Activated CD8-positive, alpha-beta memory T cell treated with anti-CD3 and anti-CD28 coated beads, Interleukin-2, amount 50 U/mL, for 24 hours (primary cell): Measurements from ENCODE around the gene TUBA8.
"Not testable (repeated sequence)": the region's sequence is repeated elsewhere in the genome, so short reads cannot be mapped to it uniquely, and the experiment has no call there.

Source experiments
- DNase-seq: peaks from one replicate; pipeline ENCODE4 v3.0.0-alpha.2; 2020; ENCODE audit errors: extremely low read depth

TUBA8 gene

DNA sequence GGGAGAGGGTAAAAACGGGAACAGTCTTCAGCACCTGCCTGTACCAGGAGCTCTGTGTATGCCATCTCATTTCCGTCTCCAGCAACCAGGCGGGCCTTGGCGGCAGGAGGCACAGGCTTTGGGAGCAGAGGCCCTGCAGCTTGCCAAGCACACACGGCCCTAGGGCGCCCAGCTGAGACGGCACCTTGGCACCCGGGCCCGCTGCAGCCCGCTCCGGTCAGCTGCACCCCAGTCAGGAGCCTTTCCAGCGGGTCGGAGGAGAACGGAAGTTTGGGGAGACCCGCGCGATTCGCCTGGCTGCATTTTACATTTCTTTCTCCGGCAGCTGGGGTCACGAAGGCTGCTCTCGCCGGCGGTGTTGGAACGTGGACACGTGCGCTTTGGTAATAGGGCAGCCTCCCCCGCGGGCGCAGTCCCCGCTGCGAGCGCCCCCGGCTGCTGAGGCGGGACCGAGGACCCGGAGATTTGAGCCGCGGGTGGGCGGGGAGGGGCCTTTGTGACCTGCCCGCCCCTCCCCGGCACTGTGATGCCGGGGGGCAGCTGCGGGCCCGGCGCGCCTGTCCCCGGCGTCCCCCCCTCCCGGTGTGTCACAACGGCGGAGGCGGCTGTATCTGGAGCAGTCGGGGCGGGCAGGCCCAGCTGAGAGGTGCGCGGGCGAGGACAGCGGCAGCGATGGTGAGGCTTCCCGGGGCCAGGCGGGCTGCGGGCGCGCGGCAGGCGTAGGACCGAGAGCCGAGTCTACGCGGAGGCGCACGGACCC, at the start of gene TUBA8:
TSS of gene TUBA8 (plus strand) at position 616 of the 760 bp plus-strand sequence. CDS start at position 673, 57 bp downstream.
- no peak for DNase-seq

DNA sequence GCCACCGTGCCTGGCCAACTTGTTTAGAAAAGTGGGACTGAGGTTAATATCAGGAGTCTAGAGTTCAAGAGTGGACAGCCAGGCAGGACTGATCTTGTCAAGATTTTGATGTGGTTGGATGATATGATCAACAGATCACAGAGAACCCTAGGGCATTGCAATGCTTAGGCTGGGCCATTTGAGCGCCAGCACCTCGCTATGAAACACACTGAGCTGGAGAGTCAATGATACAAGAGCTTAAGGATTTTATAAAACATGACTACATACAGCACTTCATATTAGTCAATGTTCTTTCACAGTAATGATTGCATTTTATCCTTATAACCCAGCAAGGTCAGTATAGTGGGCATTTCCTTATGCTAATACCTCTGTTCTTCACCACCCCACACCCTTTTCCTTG, 48.2 kb upstream of the TUBA8 start:
- DNase-seq = no peak

DNA sequence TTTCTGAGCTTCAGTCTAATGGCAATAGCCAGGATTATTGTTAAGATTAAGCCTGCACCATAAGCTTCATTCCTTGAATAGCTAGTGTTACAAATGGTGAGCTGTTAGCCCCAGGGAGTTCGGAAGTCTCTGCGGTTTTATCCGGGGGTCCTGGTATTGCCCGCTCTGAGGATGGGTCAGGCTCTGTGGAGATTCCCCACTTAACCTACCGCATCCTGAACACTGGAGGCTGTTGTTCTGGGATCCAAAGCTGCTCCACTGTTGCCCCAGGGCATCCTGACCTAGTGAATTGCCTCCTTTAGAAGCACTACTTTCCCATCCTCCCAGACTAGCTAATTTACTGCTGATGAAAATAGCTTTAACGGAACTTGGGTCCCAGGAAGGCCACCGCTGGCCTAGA, 47.3 kb upstream of the TUBA8 start:
- no peak for DNase-seq

GRCh38 chr22:18063715-18064114, 46.9 kb upstream of the TUBA8 start:
- DNase-seq = not testable (repeated sequence)

DNA sequence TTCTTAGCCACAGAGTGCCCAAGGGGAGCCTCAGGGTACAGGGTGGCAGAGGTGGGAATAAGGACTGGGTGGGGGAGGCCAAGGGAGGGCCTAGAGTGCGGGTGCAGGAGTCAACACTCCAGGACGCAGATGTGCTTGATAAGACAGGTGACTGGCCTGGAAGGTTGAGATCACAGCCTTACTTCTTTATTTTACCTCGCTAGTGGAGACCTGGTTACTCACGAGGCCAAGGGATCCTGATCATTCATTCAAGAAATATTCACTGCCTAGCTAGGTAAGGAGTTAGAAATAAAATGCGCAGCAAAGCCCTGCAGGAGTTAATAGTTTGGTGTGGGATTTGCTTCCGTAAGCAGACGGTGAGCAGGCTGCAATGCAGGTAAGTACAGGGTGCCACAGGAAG, 46.0 kb upstream of the TUBA8 start:
- no peak for DNase-seq

DNA sequence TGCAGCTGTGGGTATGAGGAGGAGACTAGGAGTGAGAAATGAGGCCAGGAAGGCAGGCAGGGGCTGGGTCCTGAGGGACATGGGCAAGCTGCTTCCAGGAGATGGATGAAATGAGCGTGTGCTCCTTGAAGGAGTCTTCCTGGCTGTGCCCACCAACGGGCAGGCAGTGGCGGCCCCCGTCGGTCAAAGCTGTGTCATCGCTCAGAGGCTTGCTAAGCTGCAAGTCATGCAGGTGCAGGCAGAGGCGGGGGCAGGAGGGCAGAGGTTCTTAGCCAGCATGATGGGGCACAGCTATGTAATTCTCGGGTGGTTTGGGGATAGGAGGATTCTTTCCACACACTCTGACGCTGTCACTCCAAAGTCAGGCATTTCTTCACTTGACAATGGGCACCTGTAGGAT, 45.4 kb upstream of the TUBA8 start:
- DNase-seq = no peak

DNA sequence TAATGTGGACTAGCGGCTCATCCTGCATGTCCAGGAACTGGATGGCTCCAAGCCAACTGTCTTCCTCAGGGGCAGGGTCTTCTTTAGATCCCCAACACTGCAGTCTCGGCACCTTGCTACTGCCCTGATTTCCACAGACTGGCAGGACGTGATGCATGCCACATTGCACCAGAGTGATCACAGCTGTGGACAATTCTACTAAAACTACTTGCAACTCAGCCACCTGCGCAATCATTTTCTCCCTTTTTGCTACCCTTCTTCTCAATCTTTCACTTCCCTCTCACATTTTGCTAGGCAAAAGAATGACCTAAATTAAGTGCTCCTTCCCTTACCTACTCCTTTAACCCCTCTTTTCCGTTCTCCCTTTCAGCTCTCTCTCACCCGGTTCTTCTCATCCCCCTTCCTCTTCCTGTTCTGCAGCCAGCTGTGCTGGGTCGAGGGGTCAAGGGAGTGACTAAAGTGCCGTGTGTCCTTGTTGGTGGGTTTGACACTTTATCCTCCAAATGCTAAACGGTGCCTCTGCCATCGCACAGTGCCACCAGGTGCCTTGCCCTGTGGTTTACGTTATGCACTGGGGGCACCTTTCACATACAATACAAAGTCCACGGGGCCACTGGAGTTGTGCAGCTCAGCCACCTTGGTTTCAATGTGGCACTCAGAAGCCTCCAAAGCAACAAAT, 44.3 kb upstream of the TUBA8 start:
- DNase-seq = no peak

GRCh38 chr22:18067121-18067520, 43.5 kb upstream of the TUBA8 start:
- no peak for DNase-seq

GRCh38 chr22:18067548-18068341, 42.9 kb upstream of the TUBA8 start:
- no peak for DNase-seq

- DNase-seq = no peak
Observed at GRCh38 chr22:18068381-18068988, 42.1 kb upstream of the TUBA8 start.

DNA sequence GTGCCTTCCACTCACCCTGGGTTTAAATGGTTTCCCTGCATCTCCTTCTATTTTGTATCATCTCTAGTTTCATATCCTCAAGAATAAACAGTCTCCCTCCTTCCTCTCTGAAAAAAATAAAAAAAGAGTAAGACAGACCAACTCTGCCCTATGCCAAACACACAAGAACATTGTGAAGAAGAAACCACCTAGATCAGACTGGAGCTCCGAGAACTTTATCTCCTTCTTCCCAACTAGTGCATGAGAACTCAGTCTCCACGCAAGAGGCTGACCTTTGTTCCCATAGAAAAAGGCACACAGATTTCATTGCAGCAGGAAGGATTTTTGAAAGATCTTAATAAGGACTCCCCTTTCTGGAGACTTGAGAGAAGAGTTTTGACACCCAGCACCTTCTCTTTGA, 41.6 kb upstream of the TUBA8 start:
- DNase-seq = no peak

DNA sequence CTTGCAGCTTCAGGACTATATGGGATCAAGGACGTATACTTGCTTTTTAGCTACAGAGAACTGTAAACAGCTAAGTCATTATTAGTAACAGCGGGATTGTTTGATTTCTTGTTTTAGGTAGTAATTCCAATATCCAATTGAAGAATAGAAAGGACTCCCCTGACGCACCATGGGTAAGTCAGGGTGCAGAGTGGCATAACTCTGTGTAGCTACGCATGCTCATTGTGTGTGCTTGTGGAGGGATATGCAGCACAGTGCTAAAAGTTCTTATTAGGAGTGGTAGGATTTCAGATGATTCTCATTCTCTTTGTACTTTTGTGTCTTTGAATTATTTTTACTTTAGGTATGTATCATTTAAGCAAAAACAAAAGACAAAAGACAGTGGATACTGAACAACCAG, 40.6 kb upstream of the TUBA8 start:
- DNase-seq = no peak

- no peak for DNase-seq
Observed at GRCh38 chr22:18070556-18071306, 39.9 kb upstream of the TUBA8 start.

GRCh38 chr22:18071307-18071967, 39.2 kb upstream of the TUBA8 start:
- DNase-seq = not testable (repeated sequence)

DNA sequence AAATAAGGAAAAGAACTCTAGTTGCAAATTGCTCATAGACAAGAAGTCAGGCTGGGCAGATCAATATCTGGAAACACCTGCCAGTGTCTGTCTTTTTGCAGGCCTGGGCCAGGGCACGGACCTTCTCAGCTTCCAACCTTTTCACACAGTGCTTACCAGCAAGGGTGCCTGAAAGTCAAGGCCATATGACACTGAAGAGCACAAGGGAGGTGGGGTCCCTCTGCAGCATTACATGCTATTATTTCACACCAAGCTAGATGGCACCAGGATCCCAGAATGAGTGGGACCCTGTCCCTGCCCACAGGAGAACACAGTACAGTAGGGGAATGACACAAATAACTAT, 38.7 kb upstream of the TUBA8 start:
- DNase-seq = no peak

- DNase-seq = no peak
Observed at GRCh38 chr22:18073467-18073866, 37.1 kb upstream of the TUBA8 start.

- not testable (repeated sequence) for DNase-seq
Observed at GRCh38 chr22:18073927-18074326, 36.7 kb upstream of the TUBA8 start.

GRCh38 chr22:18075101-18075719, 35.4 kb upstream of the TUBA8 start:
- no peak for DNase-seq

DNA sequence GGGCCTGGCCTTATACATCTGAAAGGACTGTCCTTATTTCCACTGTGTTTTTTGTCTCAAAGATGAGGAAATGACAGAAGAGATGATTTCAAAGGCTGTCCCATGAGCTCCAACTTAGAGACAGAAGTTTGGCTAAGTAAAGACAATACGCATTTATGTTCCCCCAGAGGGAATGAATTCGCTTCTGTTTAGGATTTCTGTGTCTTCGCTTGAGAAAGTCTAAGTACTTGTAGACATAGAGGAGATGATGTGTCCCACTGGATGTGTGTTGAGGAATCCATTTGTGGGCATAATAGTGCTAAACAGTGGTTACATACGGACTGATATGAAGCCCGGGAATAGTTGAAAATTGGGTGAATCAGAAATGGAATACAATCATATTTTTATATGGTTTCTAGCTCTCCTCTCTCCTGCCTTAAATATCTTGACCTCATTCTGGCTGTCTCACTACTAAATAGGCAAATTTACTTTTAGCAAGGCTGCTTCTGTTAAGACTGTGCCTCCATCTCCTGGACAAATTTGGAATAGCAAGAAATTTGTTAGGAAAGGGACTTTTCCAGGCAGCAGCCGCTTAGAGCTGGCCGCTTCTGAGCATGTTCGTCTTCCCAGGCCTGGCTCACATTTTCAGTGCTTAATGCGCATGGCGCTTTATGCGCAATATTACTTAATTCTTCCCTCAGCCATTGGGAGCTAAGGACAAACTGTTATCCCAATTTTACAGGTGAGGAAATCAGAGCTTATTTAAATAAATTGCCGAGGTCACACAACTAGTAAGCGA, 34.7 kb upstream of the TUBA8 start:
- no peak for DNase-seq
